ENCODE results near the gene POFUT1. TPM values are rescaled to one million over a fixed set of nuclear protein-coding genes. Genes with fewer than 3 reads are reported as not detected.

POFUT1 gene
- total RNA-seq, 4 donors from 2014 or later = 11.2 to 47.1 (median 23.3) TPM

- Histone ChIP-seq H3K36me3 (no peaks in the 10 kb centered on the region), H3K27ac (no peak overlapping the region), H3K4me1 (peaks cover 4 to 12% of the 10 kb centered on the region in 2 donors), H3K9me3 (no peaks in the 10 kb centered on the region), H3K4me3 (no peak overlapping the region), H3K27me3 (no peaks in the 10 kb centered on the region)
- no peak for TF ChIP-seq CTCF (IDR thresholded peaks at IDR 0.05)
- TF ChIP-seq POLR2A (IDR thresholded peaks at IDR 0.05) = no peak
- DNase-seq = no peak
- intact Hi-C loops (cut with DNase I; ENCODE audit: low total_unique reads) = no loop called here
These were observed 2.3 kb downstream of the POFUT1 start for GRCh38 chr20:32209850-32210605.

GRCh38 chr20:32213870-32214269 is 6.2 kb downstream of the POFUT1 start:
- no peaks in the 10 kb centered on the region for H3K4me1 ChIP-seq
- DNase-seq = no peak
- H3K9me3 ChIP-seq = no peaks in the 10 kb centered on the region
- intact Hi-C loops (cut with DNase I; ENCODE audit: low total_unique reads) = no loop called here
- no peak overlapping the region for H3K4me3 ChIP-seq
- no peaks in the 10 kb centered on the region for H3K27me3 ChIP-seq
- TF ChIP-seq CTCF (IDR thresholded peaks at IDR 0.05) (no peak), POLR2A (IDR thresholded peaks at IDR 0.05) (no peak)
- H3K27ac ChIP-seq = no peak overlapping the region
- H3K36me3 ChIP-seq = no peaks in the 10 kb centered on the region

- intact Hi-C loops (cut with DNase I; ENCODE audit: low total_unique reads) = no loop called here
- no peaks in the 10 kb centered on the region for H3K4me1 ChIP-seq
These were observed 7.5 kb downstream of the POFUT1 start for GRCh38 chr20:32215147-32215546.

GRCh38 chr20:32215729-32216128 is 8.0 kb downstream of the POFUT1 start:
- no peak for DNase-seq
- intact Hi-C loops (cut with DNase I; ENCODE audit: low total_unique reads) = no loop called here

More at GRCh38 chr20:32215147-32215546, 7.5 kb downstream of the POFUT1 start:
- Histone ChIP-seq H3K27me3 (no peaks in the 10 kb centered on the region), H3K4me3 (no peak overlapping the region), H3K27ac (no peak overlapping the region), H3K9me3 (no peaks in the 10 kb centered on the region), H3K36me3 (no peaks in the 10 kb centered on the region)
- no peak for DNase-seq
- TF ChIP-seq POLR2A (IDR thresholded peaks at IDR 0.05) = no peak
- no peak for TF ChIP-seq CTCF (IDR thresholded peaks at IDR 0.05)

More at GRCh38 chr20:32215729-32216128, 8.0 kb downstream of the POFUT1 start:
- H3K27me3 ChIP-seq = no peaks in the 10 kb centered on the region
- H3K4me1 ChIP-seq = no peaks in the 10 kb centered on the region
- no peaks in the 10 kb centered on the region for H3K9me3 ChIP-seq
- H3K36me3 ChIP-seq = no peaks in the 10 kb centered on the region
- H3K4me3 ChIP-seq = no peak overlapping the region
- H3K27ac ChIP-seq = no peak overlapping the region
- TF ChIP-seq POLR2A (IDR thresholded peaks at IDR 0.05) (no peak), CTCF (IDR thresholded peaks at IDR 0.05) (no peak)

Measured in uterus (tissue), 4 donors.